ENCODE results near the gene FGD5. TPM values are rescaled to one million over a fixed set of nuclear protein-coding genes. Genes with fewer than 3 reads are reported as not detected.

FGD5 gene
- total RNA-seq, 2 donors from 2014 or later: 15.3 to 17.0 TPM

DNA sequence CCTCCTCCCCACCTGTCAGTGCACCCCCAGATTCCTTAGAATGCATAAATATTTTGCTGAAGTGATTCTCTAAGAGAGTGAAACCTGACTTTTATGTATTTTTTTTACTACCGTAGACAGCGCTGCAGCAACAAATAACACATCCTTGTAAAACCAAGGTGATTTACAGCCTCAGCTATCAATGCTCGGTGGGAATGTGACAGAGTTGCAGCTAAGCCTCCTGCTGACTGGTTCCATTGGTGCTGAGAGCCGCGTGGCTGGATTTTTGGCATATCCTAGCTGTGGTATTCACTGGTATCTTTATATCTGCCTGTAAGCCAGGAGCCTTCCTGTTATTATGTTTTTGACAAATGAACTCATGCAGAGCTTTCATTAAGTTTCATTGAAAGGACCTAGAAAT lies 11.0 kb downstream of the FGD5 start:
- 69 to 79% methylated on average over 4 to 5 of the region's 5 CpGs for WGBS, 2 experiments (ENCODE audit: insufficient coverage in 1 of 2, insufficient read length in 1 of 2)
- no peaks in the 10 kb centered on the region for H3K36me3 ChIP-seq (ENCODE audit: control insufficient read depth, insufficient read depth, low read length)
- no peak overlapping the region for H3K9ac ChIP-seq (ENCODE audit: extremely low read depth, low read length, poor library complexity, severe bottlenecking)
- H3K27ac ChIP-seq (ENCODE audit: low read depth, low read length): no peak overlapping the region
- TF ChIP-seq, protein P1, sequence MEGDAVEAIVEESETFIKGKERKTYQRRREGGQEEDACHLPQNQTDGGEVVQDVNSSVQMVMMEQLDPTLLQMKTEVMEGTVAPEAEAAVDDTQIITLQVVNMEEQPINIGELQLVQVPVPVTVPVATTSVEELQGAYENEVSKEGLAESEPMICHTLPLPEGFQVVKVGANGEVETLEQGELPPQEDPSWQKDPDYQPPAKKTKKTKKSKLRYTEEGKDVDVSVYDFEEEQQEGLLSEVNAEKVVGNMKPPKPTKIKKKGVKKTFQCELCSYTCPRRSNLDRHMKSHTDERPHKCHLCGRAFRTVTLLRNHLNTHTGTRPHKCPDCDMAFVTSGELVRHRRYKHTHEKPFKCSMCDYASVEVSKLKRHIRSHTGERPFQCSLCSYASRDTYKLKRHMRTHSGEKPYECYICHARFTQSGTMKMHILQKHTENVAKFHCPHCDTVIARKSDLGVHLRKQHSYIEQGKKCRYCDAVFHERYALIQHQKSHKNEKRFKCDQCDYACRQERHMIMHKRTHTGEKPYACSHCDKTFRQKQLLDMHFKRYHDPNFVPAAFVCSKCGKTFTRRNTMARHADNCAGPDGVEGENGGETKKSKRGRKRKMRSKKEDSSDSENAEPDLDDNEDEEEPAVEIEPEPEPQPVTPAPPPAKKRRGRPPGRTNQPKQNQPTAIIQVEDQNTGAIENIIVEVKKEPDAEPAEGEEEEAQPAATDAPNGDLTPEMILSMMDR (conservative IDR thresholded peaks at IDR 0.05): no peak
- H3K4me1 Mint-ChIP-seq: peaks cover 32% of the 10 kb centered on the region
- H3K27ac Mint-ChIP-seq: no peak overlapping the region
- no peak overlapping the region for H3K4me3 Mint-ChIP-seq
- H3K9me3 ChIP-seq (ENCODE audit: control insufficient read depth, low read length): no peaks in the 10 kb centered on the region
- H3K4me1 ChIP-seq (ENCODE audit: control insufficient read depth, insufficient read depth, low read length): no peaks in the 10 kb centered on the region
- no peaks in the 10 kb centered on the region for H3K27me3 ChIP-seq (ENCODE audit: control insufficient read depth, insufficient read depth, low read length, poor library complexity, severe bottlenecking)
- no peak for DNase-seq
- H3K27me3 Mint-ChIP-seq (ENCODE audit: insufficient read depth): peaks cover 5% of the 10 kb centered on the region
- H3K4me3 ChIP-seq (ENCODE audit: low read length): no peak overlapping the region
- no peaks in the 10 kb centered on the region for H3K36me3 Mint-ChIP-seq (ENCODE audit: low read depth)
- H3K9me3 Mint-ChIP-seq: no peaks in the 10 kb centered on the region

DNA sequence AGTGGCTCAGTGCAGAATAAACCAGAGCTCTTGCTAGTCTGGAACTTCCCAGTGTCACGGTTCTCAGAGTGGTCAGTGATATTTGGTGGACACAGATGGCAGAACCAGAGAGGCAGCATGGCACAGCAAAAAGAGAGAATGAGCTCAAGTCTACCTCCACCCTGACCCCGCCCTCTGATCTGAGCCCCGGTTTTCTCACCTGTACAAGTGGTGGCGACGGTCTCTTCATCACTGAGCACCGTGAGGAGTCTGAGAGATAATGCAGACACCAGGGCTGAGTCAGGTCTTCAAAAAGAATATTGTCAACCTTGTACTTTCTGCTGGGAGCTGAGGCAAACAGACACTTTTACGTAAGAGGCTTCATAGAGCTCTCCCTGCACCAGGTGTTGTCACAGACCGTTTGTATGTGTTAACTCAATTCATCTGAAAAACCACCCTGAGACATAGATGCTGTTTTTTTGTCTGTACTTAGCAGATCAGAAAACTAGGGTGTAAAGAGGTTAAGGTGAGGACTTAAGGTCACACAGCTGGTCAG lies 13.2 kb downstream of the FGD5 start:
- WGBS, 2 experiments (ENCODE audit: insufficient coverage in 1 of 2, insufficient read length in 1 of 2): 82 to 86% methylated on average over 6 to 8 of the region's 8 CpGs
- peaks cover 44% of the 10 kb centered on the region for H3K4me1 Mint-ChIP-seq
- no peak overlapping the region for H3K4me3 ChIP-seq (ENCODE audit: low read length)
- H3K36me3 Mint-ChIP-seq (ENCODE audit: low read depth): no peaks in the 10 kb centered on the region
- H3K4me1 ChIP-seq (ENCODE audit: control insufficient read depth, insufficient read depth, low read length): peaks cover 3% of the 10 kb centered on the region
- DNase-seq: no peak
- H3K27me3 ChIP-seq (ENCODE audit: control insufficient read depth, insufficient read depth, low read length, poor library complexity, severe bottlenecking): no peaks in the 10 kb centered on the region
- no peaks in the 10 kb centered on the region for H3K9me3 Mint-ChIP-seq
- no peaks in the 10 kb centered on the region for H3K36me3 ChIP-seq (ENCODE audit: control insufficient read depth, insufficient read depth, low read length)
- TF ChIP-seq, protein P1 (conservative IDR thresholded peaks at IDR 0.05): no peak
- H3K27me3 Mint-ChIP-seq (ENCODE audit: insufficient read depth): peaks cover 5% of the 10 kb centered on the region
- no peaks in the 10 kb centered on the region for H3K9me3 ChIP-seq (ENCODE audit: control insufficient read depth, low read length)
- H3K27ac ChIP-seq (ENCODE audit: low read depth, low read length): no peak overlapping the region
- no peak overlapping the region for H3K9ac ChIP-seq (ENCODE audit: extremely low read depth, low read length, poor library complexity, severe bottlenecking)
- H3K4me3 Mint-ChIP-seq: no peak overlapping the region
- H3K27ac Mint-ChIP-seq: no peak overlapping the region

DNA sequence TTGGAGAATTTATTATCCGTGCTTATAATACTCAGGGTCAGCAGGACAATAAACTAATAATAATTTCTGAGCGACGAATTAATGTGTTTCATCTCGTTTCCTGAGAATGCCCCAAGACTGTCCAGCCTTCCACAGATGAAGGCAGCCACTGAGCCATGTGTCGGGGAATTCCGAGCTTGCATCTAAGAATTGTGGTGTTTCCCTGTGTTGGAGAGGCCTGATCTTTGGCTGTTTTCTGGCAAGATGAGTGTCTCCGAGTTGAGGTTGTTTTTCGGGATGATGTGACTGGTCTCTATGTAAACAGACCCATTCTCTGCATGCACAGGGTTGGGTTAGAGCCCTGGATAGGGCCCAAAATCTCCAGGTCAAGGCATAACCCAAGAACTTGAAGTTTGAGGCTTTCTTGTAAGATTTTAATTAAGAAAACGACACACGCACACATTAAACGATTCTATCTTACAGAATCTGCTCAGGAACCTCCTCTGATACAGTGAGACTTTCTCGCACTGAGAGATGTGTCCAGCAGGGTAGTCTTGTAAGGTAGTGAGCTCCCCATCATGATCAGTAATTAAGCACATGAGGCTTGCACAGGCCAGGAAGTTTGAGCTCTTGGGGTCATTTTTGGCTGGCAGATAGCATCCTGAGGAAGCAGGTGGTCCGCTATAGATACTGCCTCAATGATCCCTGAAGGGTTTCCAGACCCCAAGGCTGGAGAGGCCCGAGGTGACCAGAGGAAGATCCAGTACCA lies 14.4 kb downstream of the FGD5 start:
- no peak overlapping the region for H3K4me3 ChIP-seq (ENCODE audit: low read length)
- Mint-ChIP-seq H3K4me1 (peaks cover 50% of the 10 kb centered on the region), H3K27me3 (ENCODE audit: insufficient read depth) (peaks cover 2% of the 10 kb centered on the region), H3K27ac (no peak overlapping the region), H3K9me3 (no peaks in the 10 kb centered on the region), H3K4me3 (no peak overlapping the region), H3K36me3 (ENCODE audit: low read depth) (no peaks in the 10 kb centered on the region)
- 92 to 96% methylated on average over 12 to 14 of the region's 14 CpGs for WGBS, 2 experiments (ENCODE audit: insufficient coverage in 1 of 2, insufficient read length in 1 of 2)
- no peak overlapping the region for H3K9ac ChIP-seq (ENCODE audit: extremely low read depth, low read length, poor library complexity, severe bottlenecking)
- TF ChIP-seq, protein P1 (conservative IDR thresholded peaks at IDR 0.05): no peak
- no peaks in the 10 kb centered on the region for H3K9me3 ChIP-seq (ENCODE audit: control insufficient read depth, low read length)
- peaks cover 15% of the 10 kb centered on the region for H3K4me1 ChIP-seq (ENCODE audit: control insufficient read depth, insufficient read depth, low read length)
- H3K27me3 ChIP-seq (ENCODE audit: control insufficient read depth, insufficient read depth, low read length, poor library complexity, severe bottlenecking): no peaks in the 10 kb centered on the region
- DNase-seq: no peak
- no peak overlapping the region for H3K27ac ChIP-seq (ENCODE audit: low read depth, low read length)
- no peaks in the 10 kb centered on the region for H3K36me3 ChIP-seq (ENCODE audit: control insufficient read depth, insufficient read depth, low read length)
